Fibroblast of lung (primary cell): ENCODE data around the gene CDKN2B-AS1.

Source experiments
- CTCF ChIP-seq, 2 donors: IDR thresholded peaks in 1 of 2; conservative IDR thresholded peaks in 1 of 2; 1 replicate in 1 of 2; 2 replicates in 1 of 2; pipeline ENCODE4 v1.5.1; 2011 to 2012; ENCODE audit warnings: low read length in 2 of 2, control low read depth in 1 of 2, inconsistent platforms in 1 of 2, low read depth in 1 of 2, mild to moderate bottlenecking in 1 of 2
- EZH2 ChIP-seq: IDR thresholded peaks from 2 replicates; pipeline ENCODE4 v1.5.1; 2012; ENCODE audit warnings: low read length, control low read depth, mild to moderate bottlenecking; ENCODE audit errors: missing control alignments

GRCh38 chr9:22033012-22033630 lies 38.5 kb downstream of the CDKN2B-AS1 start:
- TF ChIP-seq CTCF (conservative IDR thresholded peaks at IDR 0.05 in 1 of 2, IDR thresholded peaks at IDR 0.05 in 1 of 2; ENCODE audit: low read depth in 1 of 2, low read length in 2 of 2): no peak
- TF ChIP-seq EZH2: no peak
